ENCODE data around the gene TLE7.

TLE7 gene

GRCh38 chr16:71429581-71429980 lies 12.3 kb downstream of the TLE7 start:
- peaks cover 33% of the 10 kb centered on the region for H3K27me3 ChIP-seq (ENCODE audit: insufficient read depth, low read length)
- H3K4me3 ChIP-seq (ENCODE audit: low read depth, low read length), result no peak overlapping the region
- H3K4me1 ChIP-seq (ENCODE audit: control insufficient read depth, insufficient read depth, low read length, unreplicated experiment), result no peaks in the 10 kb centered on the region
- no peak overlapping the region for H2AFZ ChIP-seq (ENCODE audit: low read length, unreplicated experiment)
- H3K79me2 ChIP-seq (ENCODE audit: control insufficient read depth, insufficient read depth, low read length, unreplicated experiment), result no peaks in the 10 kb centered on the region
- no peaks in the 10 kb centered on the region for H3K36me3 ChIP-seq (ENCODE audit: insufficient read depth, low read length)
- H3K27ac ChIP-seq (ENCODE audit: low read depth, low read length), result no peak overlapping the region

- Histone ChIP-seq H3K27ac (ENCODE audit: low read depth, low read length) (no peak overlapping the region), H3K27me3 (ENCODE audit: insufficient read depth, low read length) (peaks cover 34% of the 10 kb centered on the region), H3K79me2 (ENCODE audit: control insufficient read depth, insufficient read depth, low read length, unreplicated experiment) (no peaks in the 10 kb centered on the region), H2AFZ (ENCODE audit: low read length, unreplicated experiment) (no peak overlapping the region), H3K4me3 (ENCODE audit: low read depth, low read length) (no peak overlapping the region), H3K4me1 (ENCODE audit: control insufficient read depth, insufficient read depth, low read length, unreplicated experiment) (no peaks in the 10 kb centered on the region), H3K36me3 (ENCODE audit: insufficient read depth, low read length) (no peaks in the 10 kb centered on the region)
Measured at GRCh38 chr16:71428883-71429282, 13.0 kb downstream of the TLE7 start.

- Histone ChIP-seq H3K27ac (ENCODE audit: low read depth, low read length) (no peak overlapping the region), H3K27me3 (ENCODE audit: insufficient read depth, low read length) (peaks cover 36% of the 10 kb centered on the region), H3K79me2 (ENCODE audit: control insufficient read depth, insufficient read depth, low read length, unreplicated experiment) (no peaks in the 10 kb centered on the region), H3K4me3 (ENCODE audit: low read depth, low read length) (no peak overlapping the region), H2AFZ (ENCODE audit: low read length, unreplicated experiment) (no peak overlapping the region), H3K36me3 (ENCODE audit: insufficient read depth, low read length) (no peaks in the 10 kb centered on the region), H3K4me1 (ENCODE audit: control insufficient read depth, insufficient read depth, low read length, unreplicated experiment) (no peaks in the 10 kb centered on the region)
Measured at GRCh38 chr16:71428385-71428784, 13.5 kb downstream of the TLE7 start.

- peaks cover 41% of the 10 kb centered on the region for H3K27me3 ChIP-seq (ENCODE audit: insufficient read depth, low read length)
- H3K79me2 ChIP-seq (ENCODE audit: control insufficient read depth, insufficient read depth, low read length, unreplicated experiment), result no peaks in the 10 kb centered on the region
- no peaks in the 10 kb centered on the region for H3K36me3 ChIP-seq (ENCODE audit: insufficient read depth, low read length)
- no peak overlapping the region for H3K27ac ChIP-seq (ENCODE audit: low read depth, low read length)
- no peak overlapping the region for H2AFZ ChIP-seq (ENCODE audit: low read length, unreplicated experiment)
- no peaks in the 10 kb centered on the region for H3K4me1 ChIP-seq (ENCODE audit: control insufficient read depth, insufficient read depth, low read length, unreplicated experiment)
- no peak overlapping the region for H3K4me3 ChIP-seq (ENCODE audit: low read depth, low read length)
Measured at GRCh38 chr16:71426880-71427615, 14.8 kb downstream of the TLE7 start.

GRCh38 chr16:71426069-71426879 lies 15.6 kb downstream of the TLE7 start:
- Histone ChIP-seq H3K27ac (ENCODE audit: low read depth, low read length) (no peak overlapping the region), H3K4me3 (ENCODE audit: low read depth, low read length) (peak overlapping the region; percentile 82), H3K79me2 (ENCODE audit: control insufficient read depth, insufficient read depth, low read length, unreplicated experiment) (no peaks in the 10 kb centered on the region), H3K27me3 (ENCODE audit: insufficient read depth, low read length) (peaks cover 46% of the 10 kb centered on the region), H2AFZ (ENCODE audit: low read length, unreplicated experiment) (peak overlapping the region; percentile 41), H3K4me1 (ENCODE audit: control insufficient read depth, insufficient read depth, low read length, unreplicated experiment) (no peaks in the 10 kb centered on the region), H3K36me3 (ENCODE audit: insufficient read depth, low read length) (no peaks in the 10 kb centered on the region)

GRCh38 chr16:71425746-71426068 lies 16.1 kb downstream of the TLE7 start:
- H3K27me3 ChIP-seq (ENCODE audit: insufficient read depth, low read length), result peaks cover 47% of the 10 kb centered on the region
- H3K27ac ChIP-seq (ENCODE audit: low read depth, low read length), result no peak overlapping the region
- no peaks in the 10 kb centered on the region for H3K36me3 ChIP-seq (ENCODE audit: insufficient read depth, low read length)
- H3K4me3 ChIP-seq (ENCODE audit: low read depth, low read length), result peak overlapping the region; percentile 82
- peak overlapping the region; percentile 41 for H2AFZ ChIP-seq (ENCODE audit: low read length, unreplicated experiment)
- no peaks in the 10 kb centered on the region for H3K79me2 ChIP-seq (ENCODE audit: control insufficient read depth, insufficient read depth, low read length, unreplicated experiment)
- no peaks in the 10 kb centered on the region for H3K4me1 ChIP-seq (ENCODE audit: control insufficient read depth, insufficient read depth, low read length, unreplicated experiment)

GRCh38 chr16:71424626-71425025 lies 17.2 kb downstream of the TLE7 start:
- Histone ChIP-seq H3K79me2 (ENCODE audit: control insufficient read depth, insufficient read depth, low read length, unreplicated experiment) (no peaks in the 10 kb centered on the region), H3K4me3 (ENCODE audit: low read depth, low read length) (no peak overlapping the region), H3K4me1 (ENCODE audit: control insufficient read depth, insufficient read depth, low read length, unreplicated experiment) (no peaks in the 10 kb centered on the region), H3K27ac (ENCODE audit: low read depth, low read length) (no peak overlapping the region), H3K27me3 (ENCODE audit: insufficient read depth, low read length) (peaks cover 44% of the 10 kb centered on the region), H3K36me3 (ENCODE audit: insufficient read depth, low read length) (no peaks in the 10 kb centered on the region), H2AFZ (ENCODE audit: low read length, unreplicated experiment) (no peak overlapping the region)

GRCh38 chr16:71423865-71424264 lies 18.0 kb downstream of the TLE7 start:
- Histone ChIP-seq H3K27ac (ENCODE audit: low read depth, low read length) (no peak overlapping the region), H3K4me3 (ENCODE audit: low read depth, low read length) (no peak overlapping the region), H3K36me3 (ENCODE audit: insufficient read depth, low read length) (no peaks in the 10 kb centered on the region), H3K27me3 (ENCODE audit: insufficient read depth, low read length) (peaks cover 49% of the 10 kb centered on the region), H3K79me2 (ENCODE audit: control insufficient read depth, insufficient read depth, low read length, unreplicated experiment) (no peaks in the 10 kb centered on the region), H3K4me1 (ENCODE audit: control insufficient read depth, insufficient read depth, low read length, unreplicated experiment) (no peaks in the 10 kb centered on the region), H2AFZ (ENCODE audit: low read length, unreplicated experiment) (no peak overlapping the region)

- H3K4me1 ChIP-seq (ENCODE audit: control insufficient read depth, insufficient read depth, low read length, unreplicated experiment), result no peaks in the 10 kb centered on the region
- no peaks in the 10 kb centered on the region for H3K79me2 ChIP-seq (ENCODE audit: control insufficient read depth, insufficient read depth, low read length, unreplicated experiment)
- H3K4me3 ChIP-seq (ENCODE audit: low read depth, low read length), result no peak overlapping the region
- no peaks in the 10 kb centered on the region for H3K36me3 ChIP-seq (ENCODE audit: insufficient read depth, low read length)
- no peak overlapping the region for H3K27ac ChIP-seq (ENCODE audit: low read depth, low read length)
- H3K27me3 ChIP-seq (ENCODE audit: insufficient read depth, low read length), result peaks cover 57% of the 10 kb centered on the region
- H2AFZ ChIP-seq (ENCODE audit: low read length, unreplicated experiment), result no peak overlapping the region
Measured at GRCh38 chr16:71423016-71423415, 18.8 kb downstream of the TLE7 start.

- Histone ChIP-seq H3K27me3 (ENCODE audit: insufficient read depth, low read length) (peaks cover 66% of the 10 kb centered on the region), H3K27ac (ENCODE audit: low read depth, low read length) (no peak overlapping the region), H3K36me3 (ENCODE audit: insufficient read depth, low read length) (no peaks in the 10 kb centered on the region), H3K79me2 (ENCODE audit: control insufficient read depth, insufficient read depth, low read length, unreplicated experiment) (no peaks in the 10 kb centered on the region), H2AFZ (ENCODE audit: low read length, unreplicated experiment) (no peak overlapping the region), H3K4me1 (ENCODE audit: control insufficient read depth, insufficient read depth, low read length, unreplicated experiment) (no peaks in the 10 kb centered on the region), H3K4me3 (ENCODE audit: low read depth, low read length) (no peak overlapping the region)
Measured at GRCh38 chr16:71421911-71422310, 19.9 kb downstream of the TLE7 start.

- peaks cover 56% of the 10 kb centered on the region for H3K27me3 ChIP-seq (ENCODE audit: insufficient read depth, low read length)
- no peak overlapping the region for H3K4me3 ChIP-seq (ENCODE audit: low read depth, low read length)
- no peaks in the 10 kb centered on the region for H3K36me3 ChIP-seq (ENCODE audit: insufficient read depth, low read length)
- no peaks in the 10 kb centered on the region for H3K79me2 ChIP-seq (ENCODE audit: control insufficient read depth, insufficient read depth, low read length, unreplicated experiment)
- H3K27ac ChIP-seq (ENCODE audit: low read depth, low read length), result no peak overlapping the region
- H2AFZ ChIP-seq (ENCODE audit: low read length, unreplicated experiment), result no peak overlapping the region
- no peaks in the 10 kb centered on the region for H3K4me1 ChIP-seq (ENCODE audit: control insufficient read depth, insufficient read depth, low read length, unreplicated experiment)
Measured at GRCh38 chr16:71414038-71414437, 27.8 kb downstream of the TLE7 start.

All from ACC112 (cell line).